Measurements from ENCODE around the gene EME2.
A peak's percentile ranks its signal among the peaks of the same experiment; 100 is the strongest.

Gene EME2

DNA sequence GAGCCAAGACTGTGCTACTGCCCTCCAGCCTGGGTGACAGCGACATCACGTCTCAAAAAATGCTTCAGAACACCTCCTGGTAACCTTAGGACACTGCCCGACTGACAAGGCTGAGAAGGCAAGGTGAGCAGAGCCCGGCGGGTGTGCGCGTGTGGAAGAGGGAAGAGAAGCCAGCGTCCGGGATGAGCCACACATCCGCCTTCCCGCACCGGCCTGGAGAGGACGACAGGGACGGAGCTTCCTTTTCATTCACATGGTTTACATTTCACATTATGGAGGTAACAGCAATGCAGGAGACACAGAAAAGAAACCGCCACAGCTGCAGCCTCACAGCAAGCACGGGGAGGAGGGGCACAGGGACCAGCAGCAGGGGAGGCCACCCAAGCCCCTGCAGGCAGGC, 37.5 kb downstream of the EME2 start:
- TF ChIP-seq, protein P1, sequence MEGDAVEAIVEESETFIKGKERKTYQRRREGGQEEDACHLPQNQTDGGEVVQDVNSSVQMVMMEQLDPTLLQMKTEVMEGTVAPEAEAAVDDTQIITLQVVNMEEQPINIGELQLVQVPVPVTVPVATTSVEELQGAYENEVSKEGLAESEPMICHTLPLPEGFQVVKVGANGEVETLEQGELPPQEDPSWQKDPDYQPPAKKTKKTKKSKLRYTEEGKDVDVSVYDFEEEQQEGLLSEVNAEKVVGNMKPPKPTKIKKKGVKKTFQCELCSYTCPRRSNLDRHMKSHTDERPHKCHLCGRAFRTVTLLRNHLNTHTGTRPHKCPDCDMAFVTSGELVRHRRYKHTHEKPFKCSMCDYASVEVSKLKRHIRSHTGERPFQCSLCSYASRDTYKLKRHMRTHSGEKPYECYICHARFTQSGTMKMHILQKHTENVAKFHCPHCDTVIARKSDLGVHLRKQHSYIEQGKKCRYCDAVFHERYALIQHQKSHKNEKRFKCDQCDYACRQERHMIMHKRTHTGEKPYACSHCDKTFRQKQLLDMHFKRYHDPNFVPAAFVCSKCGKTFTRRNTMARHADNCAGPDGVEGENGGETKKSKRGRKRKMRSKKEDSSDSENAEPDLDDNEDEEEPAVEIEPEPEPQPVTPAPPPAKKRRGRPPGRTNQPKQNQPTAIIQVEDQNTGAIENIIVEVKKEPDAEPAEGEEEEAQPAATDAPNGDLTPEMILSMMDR (conservative IDR thresholded peaks at IDR 0.05; ENCODE audit: low read length): no peak
- H3K4me3 ChIP-seq (ENCODE audit: low read length): no peak overlapping the region
- no peak for DNase-seq (ENCODE audit: low read depth)

DNA sequence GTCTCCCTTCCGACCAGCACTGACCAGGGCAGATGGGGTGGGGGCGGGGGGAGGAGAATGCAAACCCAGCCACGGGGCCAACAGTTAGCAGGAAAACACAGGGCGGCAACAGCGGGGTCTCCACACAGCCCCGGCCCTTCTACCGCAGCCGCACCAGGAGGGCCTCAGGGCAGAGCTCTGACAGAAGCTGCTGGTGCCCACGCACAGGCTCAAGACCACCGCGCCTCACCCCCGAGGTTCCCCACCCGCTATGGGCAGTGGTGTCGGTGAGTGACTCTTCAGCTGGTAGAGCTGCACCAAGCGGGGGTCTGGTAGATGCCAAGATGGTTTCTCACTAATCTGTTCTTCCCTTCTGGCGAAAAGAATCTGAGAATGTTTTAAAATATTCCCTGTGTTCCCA, 37.9 kb downstream of the EME2 start:
- TF ChIP-seq, protein P1 (conservative IDR thresholded peaks at IDR 0.05; ENCODE audit: low read length): no peak
- no peak for DNase-seq (ENCODE audit: low read depth)
- H3K4me3 ChIP-seq (ENCODE audit: low read length): no peak overlapping the region

DNA sequence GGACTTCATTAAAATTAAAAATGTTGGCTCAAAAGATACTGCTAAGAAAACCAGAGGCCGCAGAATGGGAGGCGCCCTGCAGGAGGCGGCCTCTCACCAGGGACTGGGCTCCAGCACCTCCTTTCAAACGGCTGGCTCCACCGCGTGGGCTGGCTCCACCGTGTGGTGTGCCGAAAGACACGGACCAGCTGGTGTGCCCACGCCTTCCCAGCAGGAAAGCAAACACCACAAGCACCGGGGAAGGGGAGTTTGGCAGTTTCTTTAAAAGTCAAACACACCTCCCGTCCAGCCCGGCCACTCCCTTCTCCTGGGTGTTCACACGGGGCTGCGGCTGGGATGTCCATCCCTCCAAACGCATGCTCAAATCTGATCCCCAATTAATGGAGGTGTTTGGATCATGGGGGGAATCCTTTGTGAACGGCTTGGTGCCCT, 40.1 kb downstream of the EME2 start:
- peak; percentile 74 for DNase-seq (ENCODE audit: low read depth)

DNA sequence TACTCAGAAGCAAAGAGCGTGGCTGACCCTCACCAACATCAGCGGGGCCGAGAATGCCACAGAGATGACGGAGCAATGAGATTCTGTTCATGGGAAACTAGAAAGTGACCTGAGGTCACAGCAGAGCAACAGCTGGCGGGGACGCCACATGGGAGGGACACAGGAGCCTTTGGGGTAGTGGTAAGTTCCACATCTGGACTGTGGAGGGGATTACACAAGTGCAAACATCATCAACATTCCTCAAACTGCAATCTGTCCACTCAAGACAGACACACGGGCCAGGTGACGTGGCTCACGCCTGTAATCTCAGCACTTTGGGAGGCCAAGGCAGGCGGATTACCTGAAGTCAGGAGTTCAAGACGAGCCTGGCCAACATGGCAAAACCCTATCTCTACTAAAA, 42.9 kb downstream of the EME2 start:
- DNase-seq (ENCODE audit: low read depth): no peak
- TF ChIP-seq, protein P1 (conservative IDR thresholded peaks at IDR 0.05; ENCODE audit: low read length): no peak
- H3K4me3 ChIP-seq (ENCODE audit: low read length): no peak overlapping the region

More for the DNA sequence above, 40.1 kb downstream of the EME2 start:
- TF ChIP-seq, protein P1 (conservative IDR thresholded peaks at IDR 0.05; ENCODE audit: low read length): peak; percentile 57
- H3K4me3 ChIP-seq (ENCODE audit: low read length): no peak overlapping the region

DNA sequence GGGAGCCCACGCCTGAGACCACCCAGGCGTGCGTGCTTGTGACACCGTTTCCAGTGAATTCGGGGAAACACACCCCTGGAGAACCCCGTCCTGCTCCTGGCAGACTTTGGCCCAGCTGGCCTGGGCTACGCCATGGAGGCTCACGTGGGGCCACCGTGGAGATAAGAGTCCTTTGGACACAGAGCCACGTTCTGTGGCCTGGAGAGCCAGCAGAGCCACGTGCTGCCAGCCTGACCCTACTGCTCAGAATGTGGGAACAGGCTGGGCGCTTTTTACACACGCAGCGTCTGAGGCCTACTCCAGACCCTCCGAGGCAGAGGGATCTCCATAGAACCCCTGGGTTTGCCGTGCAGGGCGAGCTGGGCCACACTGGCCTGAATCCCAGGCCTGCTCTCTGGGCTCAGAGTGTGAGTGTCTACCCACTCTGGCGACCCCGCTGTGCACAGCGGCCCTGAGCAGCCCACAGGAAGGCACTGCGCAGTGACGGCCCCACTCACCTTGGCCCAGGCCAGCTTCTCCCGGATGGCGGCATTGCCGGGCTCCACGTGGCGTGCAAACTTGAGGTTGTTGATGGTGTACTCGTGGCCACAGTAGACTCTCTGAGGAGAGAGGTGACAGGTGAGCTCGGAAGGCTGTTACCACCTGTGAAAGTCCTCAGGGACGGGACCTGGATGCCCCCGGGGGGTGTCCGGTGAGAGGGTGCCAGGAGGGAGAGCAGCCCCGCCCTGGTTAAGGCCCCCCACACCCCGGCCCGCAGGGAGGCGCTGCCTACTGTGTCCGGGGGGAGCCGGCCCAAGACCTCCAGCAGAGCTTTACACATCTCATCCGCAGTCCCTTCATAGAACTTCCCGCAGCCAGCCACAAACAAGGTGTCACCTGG, 44.0 kb downstream of the EME2 start:
- no peak overlapping the region for H3K4me3 ChIP-seq (ENCODE audit: low read length)
- TF ChIP-seq, protein P1 (conservative IDR thresholded peaks at IDR 0.05; ENCODE audit: low read length): no peak
- no peak for DNase-seq (ENCODE audit: low read depth)

DNA sequence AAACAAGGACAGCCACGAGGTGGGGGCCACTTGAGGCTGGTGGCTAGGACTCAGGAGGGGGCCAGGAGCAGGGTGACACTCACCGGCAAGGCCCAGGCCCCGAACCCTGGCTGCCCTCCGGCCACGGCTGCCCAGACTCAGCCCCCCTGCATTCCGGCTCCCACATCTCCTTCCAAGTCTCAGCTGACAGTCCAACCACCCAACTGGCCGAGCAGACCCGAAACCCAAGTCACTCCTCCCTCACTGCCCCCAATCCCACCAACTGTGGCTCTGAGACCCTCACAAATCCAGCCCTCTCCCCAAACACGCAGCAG, 44.6 kb downstream of the EME2 start:
- no peak overlapping the region for H3K4me3 ChIP-seq (ENCODE audit: low read length)
- TF ChIP-seq, protein P1 (conservative IDR thresholded peaks at IDR 0.05; ENCODE audit: low read length): no peak
- no peak for DNase-seq (ENCODE audit: low read depth)

DNA sequence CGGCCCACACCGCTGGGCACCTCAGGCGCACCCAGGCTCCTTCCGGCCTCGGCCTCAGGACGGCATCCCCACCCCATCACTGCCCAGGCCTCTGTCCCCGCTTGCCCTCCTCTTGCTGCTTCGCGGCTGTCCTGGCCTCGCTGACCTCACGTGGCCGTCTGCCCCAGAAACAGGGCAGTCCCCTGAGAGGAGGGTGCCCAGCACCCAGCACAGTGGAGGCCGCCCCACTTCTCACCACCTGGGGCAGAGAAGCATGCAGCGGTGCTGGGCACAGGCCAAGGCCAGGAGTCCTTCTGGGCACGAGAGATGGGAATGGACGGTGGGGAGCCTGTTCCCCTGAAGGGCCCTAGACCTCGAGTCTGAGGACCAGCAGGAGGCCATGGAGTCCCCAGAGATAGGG, 45.1 kb downstream of the EME2 start:
- H3K4me3 ChIP-seq (ENCODE audit: low read length): no peak overlapping the region
- DNase-seq (ENCODE audit: low read depth): no peak
- TF ChIP-seq, protein P1 (conservative IDR thresholded peaks at IDR 0.05; ENCODE audit: low read length): no peak
